ENCODE results near the gene CNEP1R1.
"Not testable (repeated sequence)": the region's sequence is repeated elsewhere in the genome, so short reads cannot be mapped to it uniquely, and the experiment has no call there.

Gene CNEP1R1

GRCh38 chr16:50024684-50025536, at the start of gene CNEP1R1:
Gene CNEP1R1, plus strand, starts transcription at chr16:50025225. Its CDS starts 91 bp downstream, at chr16:50025316.
- peak; percentile 94 for DNase-seq

GRCh38 chr16:49977427-49977826, 47.6 kb upstream of the CNEP1R1 start:
- no peak for DNase-seq

GRCh38 chr16:49978569-49979326, 46.3 kb upstream of the CNEP1R1 start:
- DNase-seq = no peak

- DNase-seq = no peak
These were observed 44.9 kb upstream of the CNEP1R1 start for GRCh38 chr16:49980166-49980565.

GRCh38 chr16:49986351-49987124, 38.5 kb upstream of the CNEP1R1 start:
- no peak for DNase-seq

GRCh38 chr16:49987381-49987780, 37.6 kb upstream of the CNEP1R1 start:
- DNase-seq = no peak

GRCh38 chr16:49992825-49993224, 32.2 kb upstream of the CNEP1R1 start:
- no peak for DNase-seq

GRCh38 chr16:49993579-49993978, 31.4 kb upstream of the CNEP1R1 start:
- no peak for DNase-seq

GRCh38 chr16:49994006-49994405, 31.0 kb upstream of the CNEP1R1 start:
- no peak for DNase-seq

GRCh38 chr16:49995720-49996119, 29.3 kb upstream of the CNEP1R1 start:
- DNase-seq = no peak

- no peak for DNase-seq
These were observed 27.2 kb upstream of the CNEP1R1 start for GRCh38 chr16:49997721-49998251.

- no peak for DNase-seq
These were observed 26.0 kb upstream of the CNEP1R1 start for GRCh38 chr16:49998991-49999390.

- no peak for DNase-seq
These were observed 23.9 kb upstream of the CNEP1R1 start for GRCh38 chr16:50001144-50001543.

- DNase-seq = no peak
These were observed 22.8 kb upstream of the CNEP1R1 start for GRCh38 chr16:50002190-50002589.

- DNase-seq = no peak
These were observed 20.8 kb upstream of the CNEP1R1 start for GRCh38 chr16:50004239-50004638.

GRCh38 chr16:50006964-50007363, 18.1 kb upstream of the CNEP1R1 start:
- no peak for DNase-seq

GRCh38 chr16:50007744-50008143, 17.3 kb upstream of the CNEP1R1 start:
- no peak for DNase-seq

GRCh38 chr16:50010212-50010611, 14.8 kb upstream of the CNEP1R1 start:
- DNase-seq = no peak

- no peak for DNase-seq
These were observed 13.3 kb upstream of the CNEP1R1 start for GRCh38 chr16:50011707-50012106.

- no peak for DNase-seq
These were observed 12.8 kb upstream of the CNEP1R1 start for GRCh38 chr16:50012182-50012581.

GRCh38 chr16:50014211-50014610, 10.8 kb upstream of the CNEP1R1 start:
- not testable (repeated sequence) for DNase-seq

- no peak for DNase-seq
These were observed 9.4 kb upstream of the CNEP1R1 start for GRCh38 chr16:50015631-50016030.

GRCh38 chr16:50017553-50017952, 7.5 kb upstream of the CNEP1R1 start:
- no peak for DNase-seq
